Lower leg skin (tissue), 3 donors: Measurements from ENCODE around the gene SUMO3.

ENCODE experiments used
- CTCF ChIP-seq, 3 donors: fragments of 450-650 bp; IDR thresholded peaks; one replicate each; pipeline ENCODE4 v1.5.1; 2016; ENCODE audit warnings: antibody characterized with exemption in 3 of 3, mild to moderate bottlenecking in 3 of 3, moderate library complexity in 2 of 3
- POLR2A ChIP-seq, 2 donors: fragments of 450-650 bp; IDR thresholded peaks; one replicate each; pipeline ENCODE4 v1.6.1; 2016 to 2017; ENCODE audit warnings: antibody characterized with exemption in 2 of 2, mild to moderate bottlenecking in 1 of 2, moderate library complexity in 1 of 2

- TF ChIP-seq POLR2A (IDR thresholded peaks at IDR 0.05) (no peak), CTCF (IDR thresholded peaks at IDR 0.05) (no peak)
Measured at GRCh38 chr21:44862869-44863685, 45.2 kb upstream of the SUMO3 start.
